GM13977 (cell line): ENCODE results near the gene PBX1.

Source experiments
- DNase-seq: peaks from one replicate; pipeline ENCODE4 v3.0.0; 2012; ENCODE audit warnings: low spot score
- CTCF ChIP-seq: IDR thresholded peaks from 2 replicates; pipeline ENCODE4 v1.5.1; 2012; ENCODE audit warnings: mild to moderate bottlenecking, control low read depth; ENCODE audit not compliant: insufficient read depth; ENCODE audit errors: extremely low read depth, missing control alignments
- in situ Hi-C: fragments of 300-500 bp; cut with MboI; formaldehyde crosslinking; loops from one replicate; pipeline ENCODE4 v1.12.0; 2022; ENCODE audit warnings: low sequenced_read_pairs, low pct_unique_long_range_greater_than_20kb, mixed read lengths, inconsistent platforms; ENCODE audit not compliant: unreplicated experiment

The PBX1 gene

GRCh38 chr1:164588516-164589341, 29.7 kb downstream of the PBX1 start:
- in situ Hi-C loops = no loop called here
- TF ChIP-seq CTCF = no peak
- DNase-seq = no peak

- in situ Hi-C loops = no loop called here
- no peak for TF ChIP-seq CTCF
- no peak for DNase-seq
These were observed 30.4 kb downstream of the PBX1 start for GRCh38 chr1:164589408-164589807.

GRCh38 chr1:164589961-164590507, 31.1 kb downstream of the PBX1 start:
- no peak for DNase-seq
- in situ Hi-C loops = no loop called here
- TF ChIP-seq CTCF = no peak

GRCh38 chr1:164590592-164590991, 31.6 kb downstream of the PBX1 start:
- DNase-seq = no peak
- no peak for TF ChIP-seq CTCF
- in situ Hi-C loops = no loop called here

GRCh38 chr1:164591858-164592257, 32.9 kb downstream of the PBX1 start:
- no peak for DNase-seq
- in situ Hi-C loops = no loop called here
- TF ChIP-seq CTCF = no peak

GRCh38 chr1:164592634-164593033, 33.6 kb downstream of the PBX1 start:
- DNase-seq = no peak
- no peak for TF ChIP-seq CTCF
- in situ Hi-C loops = no loop called here
